Esophagus squamous epithelium (tissue), 5 donors: ENCODE results near the gene CSMD2. TPM values are rescaled to one million over a fixed set of nuclear protein-coding genes. Genes with fewer than 3 reads are reported as not detected.

ENCODE experiments used
- DNase-seq: peaks from one replicate; lab custom pipeline; 2025; lab: John Stamatoyannopoulos, UW
- H3K27ac ChIP-seq, 4 donors: fragments of 200-600 bp; sonication (generic); one replicate each; pipeline ENCODE4 v1.5.1; 2016 to 2019; ENCODE audit warnings: mild to moderate bottlenecking in 1 of 4
- H3K27me3 ChIP-seq, 4 donors: fragments of 200-600 bp; sonication (generic); 1 replicate in 3 of 4; 2 replicates in 1 of 4; pipeline versions ENCODE4 v1.5.1 to v1.6.0; 2017 to 2021; ENCODE audit warnings: antibody characterized with exemption in 1 of 4
- H3K36me3 ChIP-seq, 3 donors: fragments of 200-600 bp; sonication (generic); one replicate each; pipeline ENCODE4 v1.5.1; 2016 to 2019
- H3K4me1 ChIP-seq, 3 donors: fragments of 200-600 bp; sonication (generic); one replicate each; pipeline ENCODE4 v1.5.1; 2017 to 2019
- H3K4me3 ChIP-seq, 4 donors: fragments of 200-600 bp; sonication (generic); 1 replicate in 3 of 4; 2 replicates in 1 of 4; pipeline ENCODE4 v1.5.1; 2016 to 2019; ENCODE audit warnings: mild to moderate bottlenecking in 2 of 4, moderate library complexity in 1 of 4
- H3K9me3 ChIP-seq, 3 donors: fragments of 200-600 bp; sonication (generic); one replicate each; pipeline ENCODE4 v1.5.1; 2016 to 2019
- CTCF ChIP-seq, 6 experiments: fragments of 450-650 bp in 4 of 6; fragments of 200-600 bp in 2 of 6; sonication (generic) in 2 of 6; IDR thresholded peaks; one replicate each; pipeline ENCODE4 v1.5.1; 2016 to 2019; ENCODE audit warnings: antibody characterized with exemption in 6 of 6, mild to moderate bottlenecking in 4 of 6, moderate library complexity in 4 of 6
- POLR2A ChIP-seq, 4 donors: fragments of 450-650 bp; IDR thresholded peaks; one replicate each; pipeline ENCODE4 v1.6.1; 2017; ENCODE audit warnings: antibody characterized with exemption in 4 of 4, mild to moderate bottlenecking in 4 of 4, moderate library complexity in 3 of 4
- WGBS, 2 donors: methylation state at CpG; one replicate each; pipeline ENCODE4 v1.1.5; 2018; 5-methylcytosine and 5-hydroxymethylcytosine counted together
- intact Hi-C: fragments of 100-400 bp; cut with DNase I; formaldehyde crosslinking; loops from one replicate; pipeline ENCODE4 v1.15.0; 2022
- total RNA-seq, 4 donors: library from RNA; depleted of rRNA; stranded (reverse); fragments of >200 nt; gene quantifications; one replicate each; pipeline ENCODE4 v1.1.0, GENCODE V29; 2016
- donor health status: DM: yes; HTN: yes; CAD: no.

The CSMD2 gene
- total RNA-seq, 4 donors from 2014 or later: under 0.01 to 0.13 TPM; not detected in 2

GRCh38 chr1:34070201-34070836 lies 94.7 kb downstream of the CSMD2 start:
- no peaks in the 10 kb centered on the region for H3K9me3 ChIP-seq
- TF ChIP-seq POLR2A (IDR thresholded peaks at IDR 0.05): no peak
- TF ChIP-seq CTCF (IDR thresholded peaks at IDR 0.05): no peak
- H3K36me3 ChIP-seq: no peaks in the 10 kb centered on the region
- no peak overlapping the region for H3K4me3 ChIP-seq
- peaks cover 0 to 64% (median 0%) of the 10 kb centered on the region in 4 donors for H3K27me3 ChIP-seq
- no peak overlapping the region for H3K27ac ChIP-seq
- 59% methylated on average over 5 of the region's 5 CpGs for WGBS, 2 donors
- intact Hi-C loops: no loop called here
- no peak for DNase-seq
- no peaks in the 10 kb centered on the region for H3K4me1 ChIP-seq

GRCh38 chr1:34066981-34067603 lies 97.9 kb downstream of the CSMD2 start:
- Histone ChIP-seq H3K36me3 (no peaks in the 10 kb centered on the region), H3K4me3 (no peak overlapping the region), H3K4me1 (no peaks in the 10 kb centered on the region), H3K9me3 (no peaks in the 10 kb centered on the region), H3K27ac (no peak overlapping the region), H3K27me3 (peaks cover 0 to 44% (median 0%) of the 10 kb centered on the region in 4 donors)
- WGBS, 2 donors: 45 to 75% methylated on average over 5 of the region's 5 CpGs
- no peak for DNase-seq
- no peak for TF ChIP-seq CTCF (IDR thresholded peaks at IDR 0.05)
- TF ChIP-seq POLR2A (IDR thresholded peaks at IDR 0.05): no peak
- intact Hi-C loops: no loop called here

GRCh38 chr1:34066166-34066565 lies 98.9 kb downstream of the CSMD2 start:
- 50 to 63% methylated on average over 6 of the region's 6 CpGs for WGBS, 2 donors
- DNase-seq: no peak
- Histone ChIP-seq H3K27ac (no peak overlapping the region), H3K27me3 (peaks cover 0 to 43% (median 0%) of the 10 kb centered on the region in 4 donors), H3K4me1 (no peaks in the 10 kb centered on the region), H3K4me3 (no peak overlapping the region), H3K36me3 (no peaks in the 10 kb centered on the region), H3K9me3 (no peaks in the 10 kb centered on the region)
- intact Hi-C loops: no loop called here
- TF ChIP-seq CTCF (IDR thresholded peaks at IDR 0.05): no peak
- TF ChIP-seq POLR2A (IDR thresholded peaks at IDR 0.05): no peak

DNA sequence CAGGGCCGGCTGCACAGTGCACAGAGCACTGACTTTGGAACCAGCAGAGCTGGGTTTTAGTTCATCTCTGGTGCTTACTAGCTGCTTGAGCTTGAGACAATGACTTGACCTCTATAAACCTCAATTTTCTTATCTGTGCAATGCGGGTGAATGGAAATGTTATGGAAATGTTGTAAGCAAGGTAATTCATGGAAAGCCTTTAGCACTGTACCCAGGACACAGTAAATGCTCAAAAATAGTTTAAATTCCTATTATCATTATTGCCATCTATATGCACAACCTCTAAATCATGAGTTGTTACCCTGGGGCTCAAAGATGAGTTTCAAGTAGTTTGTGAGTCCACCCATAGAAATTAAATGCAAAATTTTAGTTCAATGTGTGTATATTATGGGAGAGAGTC lies 99.5 kb downstream of the CSMD2 start:
- H3K27ac ChIP-seq: no peak overlapping the region
- no peaks in the 10 kb centered on the region for H3K9me3 ChIP-seq
- no peak overlapping the region for H3K4me3 ChIP-seq
- TF ChIP-seq POLR2A (IDR thresholded peaks at IDR 0.05): no peak
- no peak for TF ChIP-seq CTCF (IDR thresholded peaks at IDR 0.05)
- H3K4me1 ChIP-seq: no peaks in the 10 kb centered on the region
- no peak for DNase-seq
- H3K27me3 ChIP-seq: peaks cover 0 to 43% (median 0%) of the 10 kb centered on the region in 4 donors
- WGBS, 2 donors: 91 to 92% methylated on average over 1 to 2 of the region's 2 CpGs
- H3K36me3 ChIP-seq: no peaks in the 10 kb centered on the region
- intact Hi-C loops: no loop called here

DNA sequence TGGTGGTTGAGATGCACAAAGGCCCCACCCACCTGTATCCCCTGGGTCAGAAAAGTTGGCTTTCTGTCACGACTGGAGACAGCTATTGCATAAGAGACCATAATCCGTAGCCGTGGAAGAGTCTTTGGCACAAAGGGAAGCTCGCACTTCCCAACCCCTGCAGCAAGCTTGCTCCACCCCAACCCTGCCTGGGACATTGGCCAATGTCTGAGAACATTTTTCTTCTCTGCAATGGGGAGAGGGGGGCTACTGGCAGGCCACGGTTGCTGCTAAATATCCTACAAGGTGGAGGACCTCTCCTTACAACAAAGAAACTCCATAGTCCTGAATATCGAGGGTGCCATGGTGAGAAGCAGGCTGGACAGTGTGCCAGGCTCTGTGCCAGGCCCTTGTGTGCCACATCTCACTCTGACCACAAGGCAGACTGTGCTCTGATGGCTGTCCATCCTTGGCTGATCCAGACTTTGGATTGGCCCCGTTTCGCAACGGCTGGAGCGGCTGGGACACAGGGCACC lies 104.1 kb downstream of the CSMD2 start:
- H3K27me3 ChIP-seq: peaks cover 0 to 58% (median 0%) of the 10 kb centered on the region in 4 donors
- no peak overlapping the region for H3K27ac ChIP-seq
- H3K9me3 ChIP-seq: no peaks in the 10 kb centered on the region
- H3K36me3 ChIP-seq: no peaks in the 10 kb centered on the region
- DNase-seq: no peak
- no peak overlapping the region for H3K4me3 ChIP-seq
- intact Hi-C loops: no loop called here
- WGBS, 2 donors: 0 to 25% methylated on average over 3 to 4 of the region's 10 CpGs
- TF ChIP-seq POLR2A (IDR thresholded peaks at IDR 0.05): no peak
- no peak for TF ChIP-seq CTCF (IDR thresholded peaks at IDR 0.05)
- H3K4me1 ChIP-seq: no peaks in the 10 kb centered on the region
